K562 (cell line): ENCODE results near the gene SOAT2. TPM values are rescaled to one million over a fixed set of nuclear protein-coding genes. Genes with fewer than 3 reads are reported as not detected.

Source experiments
- ASH1L ChIP-seq: fragments of 450-650 bp; IDR thresholded peaks from 2 replicates; pipeline ENCODE4 v1.6.1; 2018; ENCODE audit warnings: borderline replicate concordance, mild to moderate bottlenecking, low read depth; ENCODE audit not compliant: partially characterized antibody
- CREB3L1 ChIP-seq: fragments of 450-650 bp; IDR thresholded peaks from 2 replicates; pipeline ENCODE4 v1.6.1; 2014; ENCODE audit warnings: low read depth, mild to moderate bottlenecking, moderate library complexity, borderline replicate concordance
- DIDO1 ChIP-seq: fragments of 450-650 bp; IDR thresholded peaks from 2 replicates; pipeline ENCODE4 v1.6.1; 2016; ENCODE audit warnings: low read depth, missing biosample characterization, missing genetic modification characterization
- ELF4 ChIP-seq: fragments of 450-650 bp; formaldehyde crosslinking; IDR thresholded peaks from 2 replicates; pipeline ENCODE4 v1.4.0; 2022; ENCODE audit warnings: missing genetic modification characterization
- FOXA3 ChIP-seq, 2 experiments: fragments of 450-650 bp in 1 of 2; sonication (generic) in 1 of 2; formaldehyde crosslinking; IDR thresholded peaks in 1 of 2; conservative IDR thresholded peaks in 1 of 2; 2 replicates each; pipeline versions ENCODE4 v1.4.0 to v1.8.0; 2020 to 2022; ENCODE audit warnings: mild to moderate bottlenecking in 2 of 2, missing genetic modification reagents in 1 of 2
- HIVEP1 ChIP-seq: fragments of 250-450 bp; sonication (Bioruptor Pico); IDR thresholded peaks from 2 replicates; pipeline ENCODE4 v1.4.0; 2020; ENCODE audit warnings: mild to moderate bottlenecking
- MGA ChIP-seq: fragments of 450-650 bp; IDR thresholded peaks from 2 replicates; pipeline ENCODE4 v1.6.1; 2016; ENCODE audit warnings: mild to moderate bottlenecking, moderate library complexity
- NFIC ChIP-seq: fragments of 450-650 bp; IDR thresholded peaks from 2 replicates; pipeline ENCODE4 v1.6.1; 2017; ENCODE audit warnings: mild to moderate bottlenecking, inconsistent platforms
- PTTG1 ChIP-seq: fragments of 450-650 bp; IDR thresholded peaks from 2 replicates; pipeline ENCODE4 v1.6.1; 2016; ENCODE audit warnings: low read depth, mild to moderate bottlenecking, missing genetic modification characterization, missing compliant biosample characterization
- SAP30 ChIP-seq: fragments of 200-600 bp; sonication (generic); IDR thresholded peaks from 2 replicates; pipeline ENCODE4 v1.6.1; 2012; ENCODE audit warnings: borderline replicate concordance, low read depth, mild to moderate bottlenecking, moderate library complexity, low read length, control low read depth, inconsistent platforms; ENCODE audit not compliant: insufficient read depth, poor library complexity, severe bottlenecking
- USF2 ChIP-seq: sonication (generic); formaldehyde crosslinking; IDR thresholded peaks from 2 replicates; pipeline ENCODE4 v1.5.0; 2020; ENCODE audit warnings: missing genetic modification reagents
- polyA plus RNA-seq, 8 experiments: library from polyadenylated mRNA; depleted of rRNA in 4 of 8; stranded (reverse) in 5 of 8; unstranded in 3 of 8; fragments of >200 nt; fragmentation: Nextera tagmentation in 2 of 8; fragmentation: Illumina TruSeq in 1 of 8; extraction: Ambion mirVana in 2 of 8; extraction: Trizol in 1 of 8; gene quantifications; 2 replicates each; pipeline versions ENCODE4 v1.2.1 to v1.2.3, GENCODE V29; 2011 to 2014; ENCODE audit warnings: inconsistent platforms in 1 of 8, missing spikeins in 1 of 8
- total RNA-seq, 7 experiments: library from RNA; depleted of rRNA in 6 of 7; stranded (reverse); fragments of >200 nt in 6 of 7; fragmentation: Illumina TruSeq in 2 of 7; extraction: Trizol in 2 of 7; gene quantifications; 2 replicates each; pipeline versions ENCODE4 v1.2.1 to v1.2.3, GENCODE V29; 2011 to 2021; ENCODE audit warnings: low replicate concordance in 1 of 7

The SOAT2 gene
- total and polyA plus RNA-seq, 9 of the 15 experiments (the other 6 are each of a cell fraction or from before 2014, with no cell fraction given): 0.04 TPM; not detected in 8

DNA sequence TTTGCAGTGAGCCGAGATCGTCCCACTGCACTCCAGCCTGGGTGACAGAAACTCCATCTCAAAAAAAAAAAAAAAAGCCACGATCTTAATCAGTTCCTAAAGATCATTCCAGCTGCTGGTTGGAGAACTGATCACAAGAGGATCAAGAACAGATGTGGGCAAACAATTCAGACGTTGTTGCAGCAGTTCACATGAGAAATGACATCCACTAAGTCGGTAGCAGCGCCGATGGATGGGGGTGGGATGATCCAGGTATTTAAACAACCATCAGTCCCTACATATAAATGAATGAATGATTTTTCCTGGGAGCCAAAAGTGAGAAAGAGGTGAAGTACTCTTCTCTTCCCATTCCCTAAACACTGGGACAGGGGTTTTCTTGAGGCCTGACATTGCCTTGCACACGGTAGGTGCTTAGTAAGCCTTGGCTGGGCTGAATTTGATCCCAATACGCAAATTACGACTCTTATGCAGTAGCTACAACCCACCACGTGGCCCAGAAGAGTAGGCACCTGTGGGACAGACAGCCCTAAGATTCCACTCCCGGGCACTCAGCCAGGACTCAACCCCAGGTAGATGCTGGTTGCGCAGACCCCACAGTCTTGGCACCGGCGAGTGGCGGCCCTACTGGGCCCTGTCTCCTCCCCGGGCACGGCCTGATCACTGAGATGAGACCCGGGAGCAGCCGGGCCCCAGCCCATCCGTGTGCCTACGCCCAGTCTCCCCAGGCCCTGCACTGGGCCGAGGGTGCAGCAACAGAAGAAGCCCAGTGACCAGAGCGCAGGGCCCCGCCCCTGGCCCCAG, 24.7 kb upstream of the SOAT2 start (continued):
- TF ChIP-seq PTTG1 (tag) (no peak), NFIC (peak; percentile 78), ELF4 (CRISPR knock-in tag) (no peak), SAP30 (peak; percentile 68), MGA (peak; percentile 65; the same call in 1 of the 2 replicates), HIVEP1 (CRISPR knock-in tag) (no peak), USF2 (CRISPR knock-in tag) (peak; percentile 63), FOXA3 (CRISPR knock-in tag; conservative IDR thresholded peaks at IDR 0.05 in 1 of 2, IDR thresholded peaks at IDR 0.05 in 1 of 2) (no peak), DIDO1 (no peak), ASH1L (no peak), CREB3L1 (no peak)
